ENCODE data around the gene PCLAF. TPM values are rescaled to one million over a fixed set of nuclear protein-coding genes. Genes with fewer than 3 reads are reported as not detected.
A peak's percentile ranks its signal among the peaks of the same experiment; 100 is the strongest.

PCLAF gene
- polyA plus RNA-seq, result 11.0 to 55.0 TPM (median 37.7 TPM) in 3 replicates
- polyA plus RNA-seq (2011; ENCODE audit: low read depth), result 1.8 TPM
- 10.7 and 13.9 TPM in 2 replicates for polyA plus RNA-seq (2011; cell fraction: cytosol; rRNA removed)
- polyA plus RNA-seq (2011; cell fraction: nucleus; rRNA removed), result 3.5 and 6.9 TPM in 2 replicates
- polyA plus RNA-seq (2012; ENCODE audit: low replicate concordance), result 2.7 and 24.7 TPM in 2 replicates
- polyA minus RNA-seq, result 4.1 to 12.2 TPM (median 5.7 TPM) in 3 replicates
- 3.5 TPM for polyA minus RNA-seq (2011; cell fraction: cytosol; rRNA and poly(A)+ RNA removed)
- 0.62 and 1.4 TPM in 2 replicates for polyA minus RNA-seq (2011; cell fraction: nucleus; rRNA and poly(A)+ RNA removed)

DNA sequence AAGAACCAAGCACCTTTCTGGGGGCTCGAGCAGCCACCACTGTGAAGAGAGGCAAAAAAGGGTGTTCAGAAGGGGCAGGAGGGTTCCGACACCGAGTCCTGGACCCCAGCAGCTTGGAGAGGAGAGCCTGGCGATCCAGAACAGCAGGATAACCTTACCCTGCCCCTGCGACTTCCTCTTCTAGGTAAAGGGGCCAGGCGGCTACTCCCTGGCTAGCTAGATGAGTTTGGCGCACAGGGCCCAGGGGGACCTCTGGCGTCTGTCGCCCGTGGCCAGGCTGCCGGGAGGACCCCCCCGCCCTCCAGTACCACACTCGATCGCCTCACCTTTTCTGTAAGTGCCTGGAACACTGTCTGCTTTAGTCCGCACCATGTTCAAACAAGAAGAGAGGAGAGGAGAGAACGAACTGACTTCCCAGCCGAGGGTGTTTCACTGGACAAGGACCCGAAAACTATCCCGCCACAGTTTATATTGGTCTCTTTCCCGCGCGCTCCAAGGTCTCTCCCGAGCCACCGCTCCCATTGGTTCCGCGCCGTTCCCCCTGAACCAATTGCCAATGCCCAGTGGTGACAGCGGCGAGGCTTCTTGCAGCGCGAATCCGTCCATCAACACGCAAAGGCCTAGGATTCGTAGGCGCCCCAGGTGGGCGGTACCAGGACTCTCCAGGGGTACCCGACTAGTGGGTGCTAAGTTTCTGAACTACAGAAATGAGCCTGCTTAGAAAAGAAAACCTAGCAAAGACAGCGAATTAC is at the start of gene PCLAF:
Gene PCLAF, minus strand, starts transcription at position 442 of the 752 bp plus-strand sequence. Its CDS starts 70 bp downstream, at position 372.
- Histone ChIP-seq H3K79me2 (ENCODE audit: control insufficient read depth, insufficient read depth, low read length) (peaks cover 12% of the 10 kb centered on the region), H3K36me3 (ENCODE audit: control insufficient read depth in 2 of 2, extremely low read depth in 1 of 2, insufficient read depth in 2 of 2, low read length in 2 of 2) (no peaks in the 10 kb centered on the region), H4K20me1 (ENCODE audit: control insufficient read depth, extremely low read depth, insufficient read depth, low read length) (no peaks in the 10 kb centered on the region), H2AFZ (ENCODE audit: control insufficient read depth, low read length) (peak within 1 kb of the TSS; percentile 90), H3K4me1 (ENCODE audit: control insufficient read depth, extremely low read depth, insufficient read depth, low read length) (peaks cover 9% of the 10 kb centered on the region), H3K4me2 (ENCODE audit: control insufficient read depth, extremely low read depth, insufficient read depth, low read depth, low read length) (peak within 1 kb of the TSS; percentile 99), H3K9me3 (ENCODE audit: control insufficient read depth, low read depth, low read length) (no peaks in the 10 kb centered on the region), H3K4me3 (ENCODE audit: control insufficient read depth in 2 of 3, extremely low read depth in 1 of 3, insufficient read depth in 2 of 3, low read depth in 1 of 3, low read length in 3 of 3) (peak within 1 kb of the TSS; percentile 42 to 87 (median 79)), H3K27me3 (ENCODE audit: control insufficient read depth, extremely low read depth, insufficient read depth, low read length) (no peaks in the 10 kb centered on the region), H3K9ac (ENCODE audit: control insufficient read depth, extremely low read depth, insufficient read depth, low read length) (peak within 1 kb of the TSS; percentile 82), H3K27ac (ENCODE audit: control insufficient read depth, insufficient read depth, low read length) (peak within 1 kb of the TSS; percentile 45), H3K9me1 (ENCODE audit: control insufficient read depth, extremely low read depth, insufficient read depth, low read length) (no peaks in the 10 kb centered on the region)
- no peak for TF ChIP-seq EZH2 (IDR thresholded peaks at IDR 0.05; ENCODE audit: low read length)
- TF ChIP-seq, protein P1, sequence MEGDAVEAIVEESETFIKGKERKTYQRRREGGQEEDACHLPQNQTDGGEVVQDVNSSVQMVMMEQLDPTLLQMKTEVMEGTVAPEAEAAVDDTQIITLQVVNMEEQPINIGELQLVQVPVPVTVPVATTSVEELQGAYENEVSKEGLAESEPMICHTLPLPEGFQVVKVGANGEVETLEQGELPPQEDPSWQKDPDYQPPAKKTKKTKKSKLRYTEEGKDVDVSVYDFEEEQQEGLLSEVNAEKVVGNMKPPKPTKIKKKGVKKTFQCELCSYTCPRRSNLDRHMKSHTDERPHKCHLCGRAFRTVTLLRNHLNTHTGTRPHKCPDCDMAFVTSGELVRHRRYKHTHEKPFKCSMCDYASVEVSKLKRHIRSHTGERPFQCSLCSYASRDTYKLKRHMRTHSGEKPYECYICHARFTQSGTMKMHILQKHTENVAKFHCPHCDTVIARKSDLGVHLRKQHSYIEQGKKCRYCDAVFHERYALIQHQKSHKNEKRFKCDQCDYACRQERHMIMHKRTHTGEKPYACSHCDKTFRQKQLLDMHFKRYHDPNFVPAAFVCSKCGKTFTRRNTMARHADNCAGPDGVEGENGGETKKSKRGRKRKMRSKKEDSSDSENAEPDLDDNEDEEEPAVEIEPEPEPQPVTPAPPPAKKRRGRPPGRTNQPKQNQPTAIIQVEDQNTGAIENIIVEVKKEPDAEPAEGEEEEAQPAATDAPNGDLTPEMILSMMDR (optimal IDR thresholded peaks at IDR 0.05 in 1 of 3, IDR thresholded peaks at IDR 0.05 in 1 of 3, conservative IDR thresholded peaks at IDR 0.05 in 1 of 3; ENCODE audit: extremely low read depth in 1 of 3, insufficient read depth in 2 of 3, low read length in 3 of 3), result peak in 1 of 3 experiments; percentile 17
- peak; percentile 81 for FAIRE-seq
- dilution Hi-C loops (cut with MboI; ENCODE audit: extremely low pct_ligation_motif_present, low sequenced_read_pairs), result no loop called here
- DNase-seq (ENCODE audit: low read depth, low spot score), result no peak

DNA sequence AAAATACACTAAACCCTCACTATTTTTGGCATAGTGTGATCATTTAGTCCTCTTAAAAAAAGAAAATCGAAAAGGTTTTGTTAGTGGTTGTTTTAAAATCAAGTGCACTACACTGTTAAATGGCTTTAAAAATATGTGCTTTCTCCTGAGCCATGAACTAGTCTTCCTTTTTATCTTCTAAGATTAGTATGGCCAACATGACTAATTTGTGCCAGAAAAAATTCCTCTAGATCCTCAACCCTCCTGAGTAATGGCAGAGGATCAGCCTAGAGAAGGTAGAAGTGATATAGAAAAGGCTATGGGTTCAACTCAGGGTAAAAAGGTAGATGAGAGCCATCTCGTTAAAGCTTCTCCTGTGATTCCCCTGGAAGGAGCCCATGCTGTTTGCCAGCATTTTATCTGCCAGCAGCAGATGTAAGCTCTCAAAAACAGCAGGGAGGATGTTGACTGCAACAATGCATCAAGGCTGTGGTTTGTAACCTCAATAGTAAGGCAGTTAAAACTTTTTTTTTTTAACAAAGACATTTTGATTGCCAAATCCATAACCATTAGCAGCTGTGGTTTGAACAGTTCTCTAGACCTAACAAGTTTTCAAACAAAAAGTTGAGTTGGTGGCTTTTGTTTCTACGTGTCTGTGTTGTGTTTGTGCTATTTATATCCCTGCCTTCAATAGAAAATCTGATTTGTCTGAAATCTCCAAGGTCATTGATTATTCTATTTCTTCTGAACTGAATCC is 48.9 kb upstream of the PCLAF start:
- Histone ChIP-seq H3K27me3 (ENCODE audit: control insufficient read depth, extremely low read depth, insufficient read depth, low read length) (no peaks in the 10 kb centered on the region), H3K27ac (ENCODE audit: control insufficient read depth, insufficient read depth, low read length) (no peak overlapping the region), H3K9me3 (ENCODE audit: control insufficient read depth, low read depth, low read length) (no peaks in the 10 kb centered on the region), H3K9me1 (ENCODE audit: control insufficient read depth, extremely low read depth, insufficient read depth, low read length) (no peaks in the 10 kb centered on the region), H3K36me3 (ENCODE audit: control insufficient read depth in 2 of 2, extremely low read depth in 1 of 2, insufficient read depth in 2 of 2, low read length in 2 of 2) (peaks cover 0 to 10% of the 10 kb centered on the region in 2 experiments), H3K4me3 (ENCODE audit: control insufficient read depth in 2 of 3, extremely low read depth in 1 of 3, insufficient read depth in 2 of 3, low read depth in 1 of 3, low read length in 3 of 3) (no peak overlapping the region), H4K20me1 (ENCODE audit: control insufficient read depth, extremely low read depth, insufficient read depth, low read length) (no peaks in the 10 kb centered on the region), H3K9ac (ENCODE audit: control insufficient read depth, extremely low read depth, insufficient read depth, low read length) (no peak overlapping the region), H3K4me2 (ENCODE audit: control insufficient read depth, extremely low read depth, insufficient read depth, low read depth, low read length) (peak overlapping the region; percentile 40), H3K4me1 (ENCODE audit: control insufficient read depth, extremely low read depth, insufficient read depth, low read length) (peaks cover 10% of the 10 kb centered on the region), H3K79me2 (ENCODE audit: control insufficient read depth, insufficient read depth, low read length) (no peaks in the 10 kb centered on the region), H2AFZ (ENCODE audit: control insufficient read depth, low read length) (no peak overlapping the region)
- DNase-seq (ENCODE audit: low read depth, low spot score) (no peak), FAIRE-seq (peak; percentile 41)
- TF ChIP-seq, protein P1 (optimal IDR thresholded peaks at IDR 0.05 in 1 of 3, IDR thresholded peaks at IDR 0.05 in 1 of 3, conservative IDR thresholded peaks at IDR 0.05 in 1 of 3; ENCODE audit: extremely low read depth in 1 of 3, insufficient read depth in 2 of 3, low read length in 3 of 3), result no peak
- TF ChIP-seq EZH2 (IDR thresholded peaks at IDR 0.05; ENCODE audit: low read length), result no peak
- dilution Hi-C loops (cut with MboI; ENCODE audit: extremely low pct_ligation_motif_present, low sequenced_read_pairs), result no loop called here

Measured in keratinocyte (primary cell).